Left lung (tissue), 10 donors: ENCODE measurements around the gene VHLL. TPM values are rescaled to one million over a fixed set of nuclear protein-coding genes. Genes with fewer than 3 reads are reported as not detected.

ENCODE experiments used
- ATAC-seq: fragments of 200-7000 bp; cut with Tn5 transposase; one replicate; pipeline ENCODE4 v1.9.1; 2020; ENCODE audit warnings: moderate library complexity
- DNase-seq, 4 donors: peaks; one replicate each; pipeline ENCODE4 v3.0.0-alpha.2; 2013 to 2020
- H3K27ac ChIP-seq, 2 donors: fragments of 200-600 bp; sonication (generic) in 1 of 2; one replicate each; pipeline versions ENCODE4 v1.5.0 to v1.8.0; 2020 to 2021
- H3K27me3 ChIP-seq, 2 donors: fragments of 200-600 bp; sonication (generic) in 1 of 2; one replicate each; pipeline versions ENCODE4 v1.5.0 to v1.8.0; 2020 to 2021
- H3K36me3 ChIP-seq, 2 donors: fragments of 200-600 bp; sonication (generic) in 1 of 2; one replicate each; pipeline versions ENCODE4 v1.5.0 to v1.8.0; 2020 to 2021
- H3K4me1 ChIP-seq, 2 donors: fragments of 200-600 bp; one replicate each; pipeline ENCODE4 v1.8.0; 2021
- H3K4me3 ChIP-seq, 2 donors: fragments of 200-600 bp; sonication (generic) in 1 of 2; one replicate each; pipeline versions ENCODE4 v1.5.0 to v1.8.0; 2020 to 2021; ENCODE audit warnings: mild to moderate bottlenecking in 1 of 2
- H3K9me3 ChIP-seq, 2 donors: fragments of 200-600 bp; sonication (generic) in 1 of 2; one replicate each; pipeline versions ENCODE4 v1.5.0 to v1.8.0; 2020 to 2021
- CTCF ChIP-seq, 2 donors: fragments of 200-600 bp; sonication (generic) in 1 of 2; IDR thresholded peaks; one replicate each; pipeline versions ENCODE4 v1.5.0 to v1.8.0; 2021; ENCODE audit warnings: antibody characterized with exemption in 2 of 2
- intact Hi-C, 2 donors: fragments of 100-400 bp; cut with DNase I; formaldehyde crosslinking; loops; one replicate each; pipeline versions ENCODE4 v1.11.2 to v1.14.2; 2022
- polyA plus RNA-seq, 6 donors: library from polyadenylated mRNA; unstranded; fragments of 120-200 nt; gene quantifications; one replicate each; pipeline ENCODE4 v1.2.1, GENCODE V29; 2013; ENCODE audit not compliant: insufficient read length in 6 of 6
- total RNA-seq, 2 donors: library from RNA; stranded (reverse); fragmentation: NEBNext Ultra II Directional; extraction: Animal tissue kit (Norgen Biotek cat#: 25700); gene quantifications; one replicate each; pipeline ENCODE4 v1.2.1, GENCODE V29; 2021
- donor health status: DM: no; HTN: yes; CAD: no.
- donor health status: DM: no; HTN: no; CAD: no.

VHLL gene
- total and polyA plus RNA-seq, 8 donors, result not detected

- no peaks in the 10 kb centered on the region for H3K9me3 ChIP-seq
- no peak for ATAC-seq
- H3K4me3 ChIP-seq, result no peak overlapping the region
- intact Hi-C loops, result no loop called here
- H3K4me1 ChIP-seq, result no peaks in the 10 kb centered on the region
- no peaks in the 10 kb centered on the region for H3K27me3 ChIP-seq
- DNase-seq, result no peak
- H3K36me3 ChIP-seq, result peaks cover 4 to 99% of the 10 kb centered on the region in 2 donors
- no peak for TF ChIP-seq CTCF (IDR thresholded peaks at IDR 0.05)
- H3K27ac ChIP-seq, result no peak overlapping the region
These were observed 38.2 kb downstream of the VHLL start for GRCh38 chr1:156260896-156261295.

DNA sequence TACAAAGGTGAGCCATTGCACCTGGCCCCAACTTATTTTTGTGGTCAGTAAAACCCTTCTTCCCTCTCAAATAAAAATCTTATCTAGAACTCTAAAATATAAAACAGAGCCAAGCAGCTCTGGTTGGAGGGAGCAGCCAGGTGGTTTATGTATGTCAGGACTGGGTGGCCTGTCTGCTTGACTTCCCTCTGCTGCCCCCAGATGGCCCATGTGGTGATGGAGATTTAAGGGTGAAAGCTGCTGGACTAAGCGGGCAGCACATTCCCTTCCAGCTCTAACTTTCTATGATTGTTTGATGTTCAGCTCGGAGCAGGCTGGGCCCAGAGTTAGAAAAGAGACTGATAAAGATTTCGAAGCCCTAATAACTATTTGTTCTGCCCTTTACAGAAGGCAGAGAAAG, 39.3 kb downstream of the VHLL start:
- H3K4me1 ChIP-seq, result no peaks in the 10 kb centered on the region
- no peak for ATAC-seq
- no peaks in the 10 kb centered on the region for H3K27me3 ChIP-seq
- H3K4me3 ChIP-seq, result no peak overlapping the region
- H3K27ac ChIP-seq, result no peak overlapping the region
- no peak for TF ChIP-seq CTCF (IDR thresholded peaks at IDR 0.05)
- H3K9me3 ChIP-seq, result no peaks in the 10 kb centered on the region
- intact Hi-C loops, result no loop called here
- peaks cover 4 to 99% of the 10 kb centered on the region in 2 donors for H3K36me3 ChIP-seq
- no peak for DNase-seq

DNA sequence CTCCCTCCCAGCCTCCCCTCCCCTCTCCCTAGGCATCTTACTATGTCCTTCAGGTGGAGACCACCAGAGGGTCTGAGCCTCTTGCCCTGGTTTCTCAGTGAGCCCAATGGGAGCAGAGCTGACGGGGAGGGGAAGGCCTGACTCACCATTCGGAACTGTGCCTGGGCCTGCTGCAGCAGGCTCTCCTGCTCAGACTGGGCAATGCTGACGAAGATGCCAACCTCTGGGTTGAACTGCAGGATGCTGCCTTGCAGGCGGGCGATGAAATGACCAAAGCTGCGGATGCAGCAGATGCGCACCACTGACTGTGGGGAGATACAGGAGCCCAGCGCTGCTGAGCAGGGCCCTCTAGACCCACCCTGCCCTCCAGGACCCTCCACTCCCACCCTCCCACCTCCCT, 40.2 kb downstream of the VHLL start:
- no peaks in the 10 kb centered on the region for H3K9me3 ChIP-seq
- no peak overlapping the region for H3K27ac ChIP-seq
- no peak for TF ChIP-seq CTCF (IDR thresholded peaks at IDR 0.05)
- intact Hi-C loops, result no loop called here
- no peaks in the 10 kb centered on the region for H3K27me3 ChIP-seq
- H3K4me3 ChIP-seq, result no peak overlapping the region
- ATAC-seq (no peak), DNase-seq (no peak)
- H3K36me3 ChIP-seq, result peaks cover 4 to 100% of the 10 kb centered on the region in 2 donors
- H3K4me1 ChIP-seq, result no peaks in the 10 kb centered on the region

- Histone ChIP-seq H3K36me3 (peaks cover 4 to 100% of the 10 kb centered on the region in 2 donors), H3K4me1 (no peaks in the 10 kb centered on the region), H3K4me3 (no peak overlapping the region), H3K9me3 (no peaks in the 10 kb centered on the region), H3K27me3 (no peaks in the 10 kb centered on the region), H3K27ac (no peak overlapping the region)
- ATAC-seq (no peak), DNase-seq (no peak)
- no peak for TF ChIP-seq CTCF (IDR thresholded peaks at IDR 0.05)
- intact Hi-C loops, result no loop called here
These were observed 41.4 kb downstream of the VHLL start for GRCh38 chr1:156257711-156258110.

DNA sequence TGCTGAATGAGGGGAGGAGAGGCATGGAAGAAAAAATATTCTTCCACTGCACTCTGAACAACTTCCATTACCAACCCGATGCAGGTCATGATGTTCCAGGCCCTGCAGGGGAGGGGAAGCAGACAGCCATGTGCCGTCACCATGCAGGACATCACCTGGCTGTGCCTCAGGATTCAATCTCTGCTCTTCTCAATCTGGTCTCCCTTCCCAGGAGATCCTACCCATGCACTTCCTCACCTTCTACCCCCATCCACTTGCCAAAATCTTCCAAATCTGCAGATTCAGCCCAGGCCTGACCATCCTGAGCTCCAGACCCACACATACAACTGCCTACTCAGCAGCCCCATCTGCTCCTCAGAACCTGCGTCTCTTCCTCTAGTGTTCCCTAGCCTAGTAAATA, 45.5 kb downstream of the VHLL start:
- peaks cover 4 to 100% of the 10 kb centered on the region in 2 donors for H3K36me3 ChIP-seq
- H3K4me1 ChIP-seq, result no peaks in the 10 kb centered on the region
- H3K9me3 ChIP-seq, result no peaks in the 10 kb centered on the region
- H3K4me3 ChIP-seq, result no peak overlapping the region
- no peak for DNase-seq
- no peaks in the 10 kb centered on the region for H3K27me3 ChIP-seq
- TF ChIP-seq CTCF (IDR thresholded peaks at IDR 0.05), result no peak
- intact Hi-C loops, result no loop called here
- ATAC-seq, result no peak
- H3K27ac ChIP-seq, result no peak overlapping the region
